Activated CD4-positive, alpha-beta T cell treated with anti-CD3 and anti-CD28 coated beads, Interleukin-2, amount 50 U/mL, for 48 hours (primary cell): ENCODE measurements around the gene EOMES.

Experiments
- DNase-seq, 2 experiments: peaks; one replicate each; pipeline ENCODE4 v3.0.0-alpha.2; 2020

EOMES gene

DNA sequence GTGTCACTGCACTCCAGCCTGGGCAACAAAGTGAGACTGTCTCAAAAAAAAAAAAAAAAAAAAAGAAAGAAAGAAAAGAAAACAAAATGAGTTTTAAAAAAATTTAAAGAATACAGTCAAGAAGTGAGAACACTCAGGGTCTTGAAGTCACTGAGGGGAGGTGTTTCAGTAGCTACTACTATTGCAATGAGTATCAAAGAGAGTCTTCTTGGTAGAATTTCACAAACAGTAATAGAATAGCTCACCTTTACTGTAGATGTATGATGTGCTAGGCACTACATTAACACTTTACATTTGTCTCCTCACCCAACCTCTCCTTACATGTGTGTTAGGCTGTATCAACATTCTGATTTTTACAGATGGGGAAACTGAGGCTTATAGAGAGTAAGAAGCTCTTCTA is 43.9 kb downstream of the EOMES start:
- DNase-seq = no peak

DNA sequence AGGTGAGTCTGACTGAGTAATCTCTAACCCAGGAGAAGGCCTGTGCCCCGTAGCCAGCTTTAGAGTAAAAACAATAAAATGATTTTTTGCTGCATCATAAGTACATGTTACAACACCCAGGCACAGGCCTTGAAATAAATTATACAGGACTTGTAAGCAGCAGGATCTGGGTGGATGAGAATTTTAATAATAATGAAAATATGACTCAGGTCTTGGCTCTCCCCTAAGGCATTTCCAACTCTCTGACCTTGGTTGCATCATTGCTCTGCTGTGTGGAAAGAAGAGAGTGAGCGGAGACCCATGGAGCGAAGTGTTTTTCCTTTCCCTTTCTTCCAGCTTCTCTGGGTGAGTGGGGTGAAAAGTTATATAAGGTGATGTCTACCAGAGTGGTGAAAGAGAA is 44.6 kb downstream of the EOMES start:
- DNase-seq = no peak

DNA sequence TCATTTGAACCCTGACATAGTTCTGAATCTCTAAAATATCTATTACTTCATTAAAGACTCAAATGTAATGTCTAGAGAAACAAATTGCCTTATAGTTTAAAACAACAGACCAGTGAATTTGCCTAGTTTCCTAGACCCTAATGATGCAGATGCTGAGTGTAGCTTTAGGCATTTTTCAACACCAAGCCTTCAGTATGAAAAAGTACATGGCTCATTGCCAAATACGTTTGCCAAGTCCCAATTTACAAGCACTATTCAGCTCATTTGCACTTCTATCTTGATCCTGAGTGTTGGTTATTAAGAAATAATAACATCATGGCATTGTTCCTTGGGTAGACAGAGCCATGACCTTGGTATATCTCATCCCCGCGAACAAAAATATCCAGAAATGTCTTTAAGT is 46.8 kb downstream of the EOMES start:
- DNase-seq = no peak

DNA sequence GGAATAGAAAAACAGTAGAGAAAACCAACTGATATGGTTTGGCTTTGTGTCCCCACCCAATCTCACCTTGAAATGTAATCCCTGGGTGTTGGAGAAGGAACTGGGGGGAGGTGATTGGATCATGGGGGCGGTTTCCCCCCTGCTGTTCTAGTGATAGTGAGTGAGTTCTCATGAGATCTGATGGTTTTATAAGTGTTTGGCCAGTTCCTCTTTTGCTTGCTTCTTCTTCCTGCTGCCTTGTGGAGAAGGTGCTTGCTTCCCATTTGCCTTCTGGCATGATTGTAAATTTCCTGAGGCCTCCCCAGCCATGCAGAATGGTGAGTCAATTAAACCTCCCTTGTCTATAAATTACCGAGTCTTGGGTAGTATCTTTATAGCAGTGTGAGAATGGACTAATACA is 48.4 kb downstream of the EOMES start:
- no peak for DNase-seq

DNA sequence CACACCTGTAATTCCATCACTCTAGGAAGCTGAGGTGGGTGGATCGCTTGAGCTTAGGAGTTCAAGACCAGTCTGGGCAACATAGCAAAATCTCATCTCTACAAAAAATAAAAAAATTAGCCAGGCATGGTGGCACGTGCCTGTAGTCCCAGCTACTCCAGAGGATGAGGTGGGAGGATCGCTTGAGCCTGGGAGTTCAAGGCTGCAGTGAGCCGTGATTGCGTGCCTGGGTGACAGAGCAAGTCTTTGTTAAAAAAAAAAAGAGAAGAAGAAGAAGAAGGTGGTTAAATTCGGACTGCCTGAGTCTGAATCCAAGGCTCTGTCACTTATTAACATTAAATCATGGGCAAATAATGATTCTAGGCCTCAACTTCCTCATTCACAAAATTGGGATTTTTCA is 51.0 kb downstream of the EOMES start:
- DNase-seq = no peak

DNA sequence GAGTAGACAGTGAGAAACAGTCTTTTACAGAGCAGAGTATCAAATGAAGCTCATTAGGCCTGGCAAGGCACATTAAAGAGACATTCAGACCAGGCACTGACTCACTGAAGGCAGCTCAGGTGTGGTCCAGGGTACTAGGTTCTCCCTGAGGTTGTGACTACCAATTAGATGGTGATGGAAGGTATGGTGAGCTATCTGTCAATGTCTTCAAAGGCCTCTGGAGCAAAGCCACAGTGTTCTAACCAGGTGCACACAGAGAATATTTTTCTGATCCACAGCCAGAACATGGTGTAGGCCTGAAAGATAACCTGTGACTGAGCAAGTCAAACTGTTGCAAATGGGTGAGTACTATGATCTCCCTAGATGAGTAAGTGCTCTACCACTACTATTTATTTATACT is 51.5 kb downstream of the EOMES start:
- no peak for DNase-seq

DNA sequence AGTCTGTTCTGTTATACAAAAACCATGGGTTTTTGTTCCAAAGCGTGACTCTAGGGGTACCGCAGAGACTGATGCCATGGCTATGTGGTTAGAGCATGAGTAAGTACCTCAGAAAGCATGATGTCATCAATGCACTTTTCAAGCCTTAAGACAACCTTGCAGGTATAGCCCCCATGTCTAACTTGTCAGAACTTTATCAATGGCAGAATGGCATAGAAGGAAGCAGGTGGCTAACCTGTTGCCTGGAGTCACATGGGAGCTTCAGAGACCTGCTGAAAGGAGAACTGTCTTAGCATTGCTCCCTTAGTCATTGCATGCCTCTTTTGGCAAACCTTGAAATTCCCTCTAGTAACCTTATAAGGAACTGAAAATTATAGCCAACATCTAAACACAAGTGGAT is 52.5 kb downstream of the EOMES start:
- no peak for DNase-seq

DNA sequence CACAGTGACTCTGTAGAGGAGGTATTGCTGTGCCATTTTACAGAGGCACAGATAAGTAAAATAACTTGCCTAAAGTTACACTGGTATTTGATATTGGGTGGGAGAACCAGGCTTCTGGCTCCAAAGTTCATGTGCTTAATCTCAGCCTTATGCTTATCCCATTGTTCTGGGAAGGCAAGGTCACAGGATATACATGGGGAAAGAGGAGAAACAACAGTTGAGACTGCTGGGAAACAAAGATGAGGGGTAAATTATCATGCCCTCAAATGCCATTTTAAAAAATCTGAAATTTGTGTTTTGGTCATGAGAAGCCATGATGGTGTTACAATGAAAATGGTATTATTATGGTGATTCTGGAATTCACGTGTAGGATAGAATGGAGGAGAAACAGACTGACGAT is 54.4 kb downstream of the EOMES start:
- no peak for DNase-seq

DNA sequence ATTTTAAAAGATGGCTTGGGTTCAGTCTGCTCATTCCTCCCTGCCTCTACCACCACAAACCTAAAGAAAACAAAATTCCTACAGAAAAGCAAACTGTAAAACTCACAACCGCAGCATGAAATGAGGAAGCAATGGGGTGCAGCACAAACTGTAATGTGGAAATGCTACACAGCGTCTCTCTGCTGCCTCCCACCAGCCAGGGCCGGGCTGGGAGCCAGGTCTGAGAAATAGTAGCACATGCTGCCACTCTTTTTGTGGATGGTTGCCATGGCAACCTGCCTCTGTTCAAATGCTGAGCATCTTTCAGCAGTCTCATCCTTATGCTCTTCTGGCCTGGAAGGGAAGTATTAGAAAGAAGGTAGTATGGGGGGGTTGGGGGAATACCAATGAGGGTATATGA is 55.4 kb downstream of the EOMES start:
- DNase-seq = no peak

DNA sequence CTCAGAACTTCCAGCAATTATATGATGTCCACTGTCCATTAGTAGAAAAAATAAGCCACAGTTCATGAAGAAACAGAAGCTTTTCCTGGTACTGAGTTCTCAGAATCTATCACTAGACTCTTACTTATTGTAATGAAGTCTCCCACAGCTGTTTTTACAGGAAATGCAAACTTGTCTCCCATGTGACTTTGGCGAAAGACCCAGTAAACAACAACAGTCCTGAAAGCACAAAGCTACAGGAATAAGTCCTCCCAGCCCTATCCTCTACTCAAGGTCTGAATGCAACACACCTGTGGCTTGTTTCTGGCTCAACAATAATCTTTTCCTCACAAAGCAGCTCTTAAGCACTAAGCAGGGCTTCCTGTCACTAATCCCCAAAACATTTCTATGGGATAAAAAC is 55.9 kb downstream of the EOMES start:
- DNase-seq = no peak
